ENCODE data around the gene NKX1-2. TPM values are rescaled to one million over a fixed set of nuclear protein-coding genes. Genes with fewer than 3 reads are reported as not detected.

The NKX1-2 gene
- polyA plus RNA-seq, 10 donors = not detected

DNA sequence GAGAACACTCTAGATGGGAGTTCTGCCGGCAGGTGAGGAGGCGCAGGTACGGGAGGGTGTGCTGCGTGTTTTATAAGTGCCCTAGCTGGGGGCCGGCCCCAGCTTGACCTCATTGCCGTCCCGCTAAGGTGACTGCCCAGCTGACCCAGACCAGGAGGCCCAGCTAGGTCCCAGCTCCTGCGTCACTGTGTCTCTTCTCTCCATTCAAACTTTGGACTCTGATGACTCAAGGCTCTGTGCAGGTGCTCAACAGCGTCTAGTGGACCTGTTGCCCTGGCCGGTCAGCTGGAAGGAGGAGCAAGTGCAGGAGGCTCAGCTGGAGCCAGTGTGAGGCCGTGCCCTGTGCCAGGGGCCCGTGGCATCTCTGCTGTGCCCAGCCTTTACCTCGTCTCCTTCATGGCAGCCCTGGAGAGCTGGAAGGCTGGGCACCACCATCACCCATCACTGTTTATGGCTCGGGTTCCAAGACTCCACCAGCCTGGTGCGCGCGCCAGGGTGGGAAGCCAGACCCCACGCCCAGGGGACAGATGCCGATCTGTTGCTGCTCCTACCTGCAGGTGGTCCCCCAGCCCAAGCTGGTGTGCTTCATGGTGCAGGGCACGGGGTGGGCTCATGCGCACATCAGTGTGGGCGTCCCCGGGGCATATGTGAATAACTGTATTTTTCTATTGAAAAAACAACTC is 26.3 kb upstream of the NKX1-2 start:
- DNase-seq = no peak

DNA sequence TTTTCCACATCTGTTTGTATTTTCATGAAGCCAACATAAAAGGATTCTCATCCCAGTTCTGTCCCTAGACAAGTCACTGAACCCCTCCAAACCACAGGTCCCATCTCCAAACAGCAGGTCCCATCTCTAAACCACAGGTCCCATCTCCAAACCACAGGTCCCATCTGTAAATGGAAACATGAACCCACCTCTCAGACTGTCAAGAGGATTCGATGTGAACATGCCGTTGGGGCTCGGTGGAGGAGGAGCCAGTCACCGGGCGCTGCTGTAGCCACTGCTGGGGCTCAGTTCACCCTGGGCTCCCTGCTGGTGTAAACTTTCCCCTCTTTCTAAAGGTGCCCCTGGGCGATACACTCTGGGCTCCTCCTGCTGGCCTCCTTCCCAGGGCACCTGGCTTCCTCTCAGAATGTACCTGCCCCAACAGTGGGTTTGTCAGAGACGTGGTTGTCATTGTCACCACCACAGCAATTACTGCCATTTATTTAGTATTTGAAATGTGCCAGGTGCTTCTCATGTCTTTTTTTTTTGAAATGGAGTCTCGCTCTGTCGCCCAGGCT is 24.8 kb upstream of the NKX1-2 start:
- DNase-seq = no peak

DNA sequence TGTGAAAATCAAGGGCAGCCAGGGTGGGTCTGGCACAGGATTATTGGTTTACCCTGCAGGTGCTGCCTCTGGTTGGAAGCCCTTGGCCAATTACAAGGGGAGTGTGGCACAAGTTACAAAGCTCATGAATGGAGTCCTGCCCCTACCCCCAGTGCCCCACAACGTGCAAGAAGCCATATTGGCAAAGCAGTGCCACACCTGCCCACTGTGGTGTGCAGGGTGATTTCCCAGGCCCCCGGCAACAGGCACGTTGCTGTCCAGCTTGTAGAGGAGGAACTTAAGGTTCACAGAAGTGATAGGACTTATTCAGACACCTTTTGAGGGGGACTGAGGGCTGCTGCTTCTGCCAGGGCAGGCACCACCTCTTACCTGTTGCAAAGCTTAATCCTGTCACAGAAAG is 23.2 kb upstream of the NKX1-2 start:
- no peak for DNase-seq

DNA sequence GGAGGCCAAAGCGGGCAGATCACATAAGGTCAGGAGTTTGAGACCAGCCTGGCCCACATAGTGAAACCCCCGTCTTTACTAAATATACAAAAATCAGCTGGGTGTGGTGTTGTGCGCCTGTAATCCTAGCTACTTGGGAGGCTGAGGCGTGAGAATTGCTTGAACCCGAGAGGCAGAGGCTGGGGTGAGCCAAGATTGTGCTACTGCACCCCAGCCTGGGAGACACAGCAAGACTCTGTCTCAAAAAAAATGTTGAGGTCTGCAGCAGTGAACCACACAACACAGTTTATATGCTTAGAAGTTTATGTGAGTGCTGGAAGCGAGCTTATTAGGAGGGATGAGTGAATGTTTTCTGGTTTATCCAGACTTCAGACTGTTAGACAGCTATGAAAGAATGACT is 22.2 kb upstream of the NKX1-2 start:
- DNase-seq = no peak

DNA sequence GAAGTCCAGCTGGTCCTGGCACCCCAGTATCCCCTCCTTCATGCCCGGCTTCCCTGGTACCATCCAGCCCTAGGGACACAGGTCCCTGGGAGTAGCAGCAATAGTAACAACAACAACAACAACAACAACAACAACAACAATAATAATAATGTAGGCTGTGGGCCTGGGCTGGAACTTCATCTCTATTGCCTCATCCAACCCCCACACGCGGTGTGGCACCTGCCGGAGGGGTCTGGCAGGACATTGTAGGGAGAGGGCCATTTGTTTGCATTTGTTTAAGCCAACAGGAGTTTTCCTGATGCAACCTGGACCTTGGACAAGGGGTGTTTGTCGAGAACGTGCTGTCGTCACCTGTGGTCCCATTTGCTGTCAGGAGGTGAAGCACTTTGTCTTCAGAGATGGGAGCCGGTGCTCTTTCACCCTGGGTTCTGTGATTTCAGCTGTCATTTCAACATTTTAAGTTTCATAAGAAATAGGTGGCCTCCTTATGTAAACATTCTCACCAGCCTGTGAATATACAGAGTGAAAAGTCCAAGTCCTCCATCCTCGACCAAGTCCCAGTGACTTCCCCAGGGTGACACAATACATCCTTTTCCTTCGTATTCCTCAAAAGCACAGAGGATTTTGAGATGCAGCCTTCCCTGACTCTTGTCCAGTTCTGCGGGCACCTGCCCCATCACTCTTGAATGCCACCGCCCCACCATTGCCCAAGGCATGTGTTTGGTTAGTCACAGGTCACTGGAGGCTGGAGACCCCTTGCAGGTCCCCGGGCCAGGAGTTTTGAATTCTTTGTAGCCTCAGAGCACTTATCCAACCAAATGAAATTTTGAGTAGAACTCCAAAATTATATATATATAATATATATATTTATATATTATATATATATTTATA is 21.0 kb upstream of the NKX1-2 start:
- DNase-seq = no peak

DNA sequence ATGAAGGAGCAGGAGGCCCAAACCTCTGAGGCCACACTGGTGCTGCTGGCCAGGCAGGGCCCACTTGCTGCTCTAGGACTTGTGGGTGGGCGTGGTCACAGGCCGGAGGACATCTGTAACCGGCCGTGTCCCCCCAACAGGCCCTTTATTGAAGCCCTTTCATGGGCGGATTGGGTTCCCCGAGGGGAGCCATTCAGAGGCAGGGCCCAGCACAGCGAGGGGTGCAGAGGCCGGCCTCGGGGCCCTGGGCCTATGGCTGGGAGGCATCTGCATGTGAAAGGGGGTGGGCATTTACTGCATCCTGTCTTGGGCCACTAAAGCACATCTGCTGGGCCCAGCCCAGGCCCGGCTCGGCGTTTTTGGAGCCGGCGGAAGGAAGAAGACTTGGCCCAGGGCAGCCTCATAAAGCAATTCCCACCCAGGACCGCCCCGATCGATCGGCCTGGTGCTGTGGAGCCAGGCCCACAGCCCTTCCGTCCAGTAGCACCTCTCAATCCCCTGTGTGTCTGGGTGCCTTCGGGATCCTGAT is 20.2 kb upstream of the NKX1-2 start:
- no peak for DNase-seq

DNA sequence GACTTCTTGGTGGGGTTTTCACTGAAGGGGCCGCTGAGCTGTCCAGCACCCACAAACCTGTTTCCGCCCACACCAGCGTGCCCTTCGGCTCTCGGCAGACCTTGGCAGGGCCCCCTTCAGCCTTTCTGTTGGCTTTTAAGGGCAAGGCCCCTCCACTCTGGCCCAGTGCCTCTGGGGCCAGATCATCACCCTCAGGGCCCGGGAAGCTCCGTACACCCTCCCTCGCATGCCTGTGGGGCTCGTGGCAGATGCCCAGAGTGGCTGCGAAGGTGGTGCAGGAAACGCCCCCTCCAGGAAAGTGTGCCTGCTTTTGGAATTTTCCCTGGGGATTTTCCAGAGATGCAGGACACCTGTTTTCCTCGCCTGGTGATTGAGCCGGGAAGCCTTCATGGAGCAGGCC is 18.8 kb upstream of the NKX1-2 start:
- DNase-seq = no peak

DNA sequence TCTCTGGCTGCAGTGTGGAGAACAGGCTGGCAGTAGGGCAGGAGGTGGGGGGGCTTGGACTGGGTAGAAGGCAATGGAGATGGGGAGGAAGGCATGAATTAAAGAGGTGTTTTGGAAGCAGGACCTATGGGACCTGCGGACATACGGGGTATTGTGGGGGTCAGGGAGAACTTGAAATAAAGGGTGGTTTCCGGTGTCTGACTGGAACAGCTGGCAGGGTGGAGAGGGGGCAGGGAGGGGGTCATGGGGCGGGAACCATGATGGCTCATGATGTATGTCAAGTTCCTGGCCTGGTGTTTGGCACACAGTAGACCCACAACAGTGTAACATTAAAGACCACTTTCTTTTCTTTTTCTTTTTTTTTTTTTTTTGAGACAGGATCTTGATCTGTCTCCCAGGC is 17.3 kb upstream of the NKX1-2 start:
- no peak for DNase-seq

DNA sequence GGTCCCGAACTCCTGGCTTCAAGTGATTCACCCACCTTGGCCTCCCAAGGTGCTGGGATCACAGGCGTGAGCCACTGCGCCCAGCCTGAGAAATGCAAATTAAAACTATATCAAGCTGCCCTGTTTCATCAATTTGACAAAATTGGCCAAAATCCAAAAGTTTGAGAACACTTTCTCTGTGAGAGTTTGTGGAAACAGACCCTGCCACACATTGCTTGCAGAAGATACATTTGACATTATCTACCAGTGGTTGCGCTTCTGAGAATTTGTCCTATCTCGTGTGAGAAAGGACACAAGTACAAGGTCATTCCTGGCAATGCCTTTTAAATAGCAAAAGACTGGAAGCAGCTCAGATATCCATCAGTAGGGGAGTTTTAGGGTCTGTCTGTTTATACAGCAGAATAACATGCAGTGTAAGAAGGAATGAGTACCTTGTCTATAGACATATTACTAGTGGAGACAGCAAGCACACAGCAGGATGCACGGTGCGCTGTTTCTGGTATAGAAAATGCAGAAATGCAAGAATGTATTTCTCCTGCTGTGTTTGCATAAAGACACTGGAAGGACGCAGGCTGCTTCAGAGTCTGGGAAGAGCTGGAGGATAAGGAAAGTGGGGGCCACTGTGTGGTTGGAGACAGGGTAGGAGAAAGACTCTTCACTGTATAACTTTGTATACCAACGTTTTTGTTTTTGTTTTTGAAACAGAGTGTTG is 16.1 kb upstream of the NKX1-2 start:
- no peak for DNase-seq

DNA sequence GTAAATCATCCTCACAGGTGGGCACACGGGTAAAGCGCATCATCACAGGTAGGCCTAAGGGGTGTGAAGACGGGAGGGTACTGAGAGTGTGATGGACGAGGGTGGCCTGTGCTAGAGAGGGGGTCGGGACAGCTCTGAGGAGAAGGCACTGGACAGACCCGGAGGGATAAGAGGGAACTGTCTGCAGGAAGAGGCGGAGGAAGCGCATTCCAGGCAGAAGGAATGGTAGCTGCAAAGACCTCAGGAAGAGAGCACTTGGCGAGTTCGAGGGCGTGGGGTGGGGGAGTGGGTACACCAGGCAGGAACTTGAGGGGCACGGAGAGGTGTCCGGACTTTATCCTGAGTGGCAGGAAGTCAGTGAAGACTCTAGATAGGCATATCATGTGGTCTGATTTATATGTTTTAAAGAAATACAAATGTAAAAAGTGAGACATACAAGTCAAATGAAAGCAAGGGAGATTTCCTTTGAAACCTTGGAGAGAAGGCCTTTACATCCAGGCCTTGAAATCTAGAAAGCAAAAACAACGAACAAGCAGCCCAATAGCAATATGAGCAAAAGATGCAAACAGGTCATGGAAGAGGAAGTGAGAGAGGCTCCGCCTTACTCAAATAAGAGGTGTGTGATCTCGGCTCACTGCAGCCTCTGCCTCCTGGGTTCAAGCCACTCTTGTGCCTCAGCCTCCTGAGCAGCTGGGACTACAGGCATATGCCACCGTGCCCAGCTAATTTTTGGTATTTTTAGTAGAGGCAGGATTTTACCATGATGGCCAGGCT is 15.4 kb upstream of the NKX1-2 start:
- DNase-seq = no peak

DNA sequence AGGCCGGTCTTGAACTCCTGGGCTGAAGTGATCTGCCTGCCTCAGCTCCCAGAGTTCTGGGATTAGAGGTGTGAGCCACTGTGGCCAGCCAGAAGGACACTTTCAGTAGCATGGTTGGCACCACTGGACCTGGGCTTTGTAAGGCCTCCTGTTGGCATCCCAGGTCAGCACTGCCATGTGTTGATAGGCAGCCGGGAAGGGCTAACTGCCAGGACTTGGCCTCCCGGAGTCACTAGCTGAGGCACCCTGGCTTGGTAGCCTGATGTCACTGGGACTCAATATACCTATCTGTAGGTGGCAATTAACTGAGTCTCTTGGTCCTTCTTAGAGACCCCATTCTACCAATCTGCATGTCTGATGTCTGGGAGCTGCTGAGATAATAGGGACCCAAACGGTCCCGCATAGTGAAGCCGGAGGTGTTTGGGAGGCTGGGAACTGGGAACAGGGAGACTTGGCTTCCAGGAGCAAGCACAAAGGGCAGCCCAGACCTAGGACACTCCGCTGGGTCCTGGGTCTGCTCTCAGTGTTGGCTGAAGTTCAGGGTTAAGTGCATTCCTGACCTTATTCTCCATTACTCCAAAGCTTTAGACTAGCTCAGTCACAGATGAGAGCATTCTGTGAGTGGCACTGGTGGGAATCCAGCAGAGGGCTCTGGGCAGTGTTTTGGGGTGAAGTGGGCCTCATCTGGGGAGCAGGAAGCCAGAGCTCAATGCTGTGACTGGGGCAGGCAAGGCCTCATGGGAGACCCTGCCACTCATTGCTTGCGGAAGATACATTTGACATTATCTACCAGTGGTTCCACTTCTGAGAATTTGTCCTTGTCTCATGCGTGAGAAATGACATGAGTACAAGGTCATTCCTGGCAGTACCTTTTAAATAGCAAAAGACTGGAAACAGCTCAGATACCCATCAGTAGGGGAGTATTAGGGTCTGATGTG is 14.5 kb upstream of the NKX1-2 start:
- no peak for DNase-seq

DNA sequence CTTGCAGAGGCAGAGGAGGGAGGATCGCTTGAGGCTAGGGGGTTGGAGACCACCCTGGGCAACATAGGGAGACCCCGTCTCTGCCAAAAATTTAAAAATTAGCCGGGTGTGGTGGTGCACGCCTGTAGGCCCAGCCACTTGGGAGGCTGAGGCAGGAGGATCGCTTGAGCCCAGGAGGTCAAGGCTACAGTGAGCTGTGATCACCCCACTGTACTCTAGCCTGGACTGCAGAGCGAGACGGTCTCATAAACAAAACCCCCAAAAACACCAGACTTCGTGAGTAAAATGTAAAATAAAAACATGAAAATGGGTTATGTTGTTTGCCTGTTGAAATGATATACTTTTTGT is 12.5 kb upstream of the NKX1-2 start:
- DNase-seq = no peak

DNA sequence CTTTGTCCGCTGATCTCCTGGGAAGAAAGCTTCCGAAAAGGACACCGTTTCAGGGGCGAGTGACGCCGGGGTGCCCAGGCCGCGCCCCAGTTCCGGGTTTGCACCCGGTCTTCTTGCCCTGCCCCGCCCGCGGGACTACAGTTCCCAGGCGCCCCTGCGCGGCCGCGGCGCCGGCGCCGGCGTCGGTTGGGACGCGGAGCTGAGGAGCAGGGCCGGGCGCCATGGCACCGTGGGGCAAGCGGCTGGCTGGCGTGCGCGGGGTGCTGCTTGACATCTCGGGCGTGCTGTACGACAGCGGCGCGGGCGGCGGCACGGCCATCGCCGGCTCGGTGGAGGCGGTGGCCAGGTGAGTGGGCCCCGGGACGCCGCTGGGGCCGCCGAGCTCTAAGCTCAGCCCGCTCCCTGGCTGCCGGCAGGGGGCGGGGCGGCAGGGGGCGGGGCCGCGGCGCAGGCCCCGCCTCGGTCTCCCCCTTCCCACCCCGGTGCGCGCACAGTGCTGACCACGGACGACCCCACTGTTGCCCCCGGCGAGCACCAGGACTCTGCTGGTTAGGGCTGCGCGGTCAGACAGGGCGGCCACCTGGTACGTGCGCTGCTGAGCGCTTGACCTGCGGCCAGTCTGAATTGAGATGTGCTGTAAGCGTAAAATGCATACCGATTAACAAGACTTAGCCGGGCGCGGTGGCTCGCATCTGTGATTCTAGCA is 12.0 kb upstream of the NKX1-2 start, which contains the start of gene LHPP:
TSS of gene LHPP (plus strand) at position 182 of the 706 bp plus-strand sequence. CDS start at position 222, 40 bp downstream.
- peak; percentile 79 to 98 (median 91) for DNase-seq

DNA sequence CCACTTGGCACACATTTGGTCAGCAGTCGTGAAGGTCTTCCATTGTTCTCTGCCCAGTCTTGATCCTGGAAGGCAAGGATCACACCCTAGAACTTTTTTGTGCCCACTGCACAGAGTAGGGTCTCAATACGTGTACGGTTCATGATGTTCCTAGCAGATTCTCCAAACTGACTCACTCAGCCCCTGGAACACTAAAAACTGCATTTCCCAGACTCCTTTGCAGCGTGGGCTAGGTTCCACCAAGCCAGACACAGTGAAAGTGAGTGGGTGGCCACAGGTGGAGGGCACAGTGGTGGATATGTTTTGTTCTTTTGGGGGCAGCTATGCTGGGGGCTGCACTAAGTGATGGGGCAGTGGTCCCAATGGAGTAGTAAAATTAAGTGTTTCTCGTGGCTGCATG is 10.3 kb upstream of the NKX1-2 start:
- DNase-seq = no peak

DNA sequence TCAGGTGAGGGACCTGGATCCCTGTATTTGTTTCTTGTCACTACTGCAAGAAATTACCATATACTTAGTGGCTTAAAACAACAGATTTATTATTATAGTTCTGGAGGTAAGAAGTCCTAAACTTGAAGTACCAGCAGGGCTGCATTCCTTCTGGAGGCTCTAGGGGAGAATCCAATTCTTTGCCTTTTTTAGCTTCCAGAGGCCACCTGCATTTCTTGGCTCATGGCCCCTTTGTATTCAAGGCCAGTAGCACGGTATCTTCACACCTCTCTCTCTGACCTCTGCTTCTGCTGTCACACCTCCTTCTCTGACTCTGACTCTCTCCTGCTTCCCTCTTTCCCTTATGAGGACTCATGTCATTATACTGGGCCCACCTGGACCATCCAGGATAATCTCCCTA is 9.6 kb upstream of the NKX1-2 start:
- DNase-seq = no peak

DNA sequence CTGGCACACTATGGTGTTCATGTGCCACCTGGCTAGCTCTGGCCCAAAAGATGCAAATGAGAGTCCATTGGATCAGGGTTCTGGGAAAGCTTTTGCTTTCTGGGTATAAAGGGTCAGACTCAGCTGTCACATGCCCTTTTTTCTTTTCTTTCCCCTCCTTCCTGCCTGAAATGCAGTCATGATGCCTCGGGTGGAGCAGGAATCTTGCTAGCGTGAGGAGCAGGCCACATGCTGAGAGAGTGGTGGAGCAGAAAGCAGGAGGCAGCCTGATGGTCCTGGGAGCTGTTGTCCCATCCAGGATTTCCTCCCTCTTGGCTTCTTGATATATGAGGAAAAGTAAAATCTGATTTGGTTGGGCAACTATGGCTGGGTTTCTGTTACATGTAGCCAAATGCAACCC is 9.1 kb upstream of the NKX1-2 start:
- no peak for DNase-seq

DNA sequence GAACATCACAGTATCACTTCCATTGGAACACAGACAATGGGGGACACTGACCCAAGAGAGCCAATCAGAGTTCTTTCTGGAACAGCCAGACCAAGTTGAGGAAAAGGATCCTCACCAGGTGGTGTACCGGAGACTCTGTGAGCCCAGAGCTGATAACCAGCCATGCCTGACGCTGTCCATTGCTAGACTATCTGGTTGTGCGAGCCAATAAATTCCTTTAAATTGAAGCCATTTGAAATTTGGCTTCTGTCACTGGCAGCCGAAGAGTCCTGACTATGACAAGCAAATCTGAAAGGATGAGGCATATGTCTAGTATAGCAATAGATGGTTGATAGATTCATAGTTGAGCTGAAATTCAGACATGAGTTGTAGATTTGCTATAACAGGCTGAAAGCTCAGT is 8.6 kb upstream of the NKX1-2 start:
- no peak for DNase-seq

DNA sequence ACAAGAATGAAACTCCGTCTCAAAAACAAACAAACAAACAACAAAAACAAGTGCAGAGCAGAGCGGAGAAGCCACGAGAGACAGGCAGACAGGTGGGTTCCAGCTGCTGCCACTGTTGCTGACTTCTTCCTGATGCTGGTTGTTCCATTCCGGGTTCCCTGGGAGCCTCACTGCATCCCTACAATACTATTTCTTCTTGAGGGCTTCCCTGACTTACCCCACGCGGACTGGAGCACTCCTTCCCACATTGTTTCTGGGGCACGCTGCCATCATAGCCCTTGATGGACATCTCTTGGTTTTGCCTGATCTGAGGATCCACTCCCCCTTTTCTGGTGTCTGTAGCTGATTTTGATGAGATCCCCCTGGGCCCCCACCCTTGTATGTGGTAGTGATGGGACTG is 5.6 kb upstream of the NKX1-2 start:
- no peak for DNase-seq

DNA sequence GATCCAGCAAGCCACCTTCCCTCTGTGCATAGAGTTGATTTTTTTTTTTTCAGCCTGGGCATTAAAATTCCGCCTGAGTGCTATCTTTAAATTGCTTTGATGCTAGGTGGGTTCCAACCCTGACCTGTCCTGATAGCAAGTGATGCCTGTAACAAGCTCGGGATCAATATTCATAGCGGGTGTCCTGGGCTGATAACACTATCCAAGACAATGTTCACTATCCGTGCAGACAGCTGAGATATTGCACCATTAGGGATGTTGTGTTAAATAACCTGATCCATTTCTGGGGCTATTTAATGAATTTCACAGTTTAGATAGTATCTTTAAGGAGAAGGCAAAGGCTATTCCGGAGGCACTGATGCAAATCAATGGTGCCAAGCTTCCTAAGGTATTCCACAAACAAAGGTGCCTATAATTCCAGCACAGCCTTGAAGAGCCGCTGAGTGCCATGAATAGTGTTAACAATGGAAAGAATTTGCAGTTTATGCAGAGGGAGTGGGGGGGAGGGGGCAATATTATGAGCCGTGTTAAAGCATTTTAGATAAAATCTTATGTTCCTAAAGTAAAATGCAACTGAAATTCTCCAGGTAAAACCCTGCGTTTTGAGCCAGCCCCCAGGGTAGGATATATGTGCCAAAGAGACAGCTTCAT is 4.2 kb upstream of the NKX1-2 start:
- no peak for DNase-seq

All from muscle of back (tissue), 11 donors.